ENCODE data around the gene NDRG3.

The NDRG3 gene

DNA sequence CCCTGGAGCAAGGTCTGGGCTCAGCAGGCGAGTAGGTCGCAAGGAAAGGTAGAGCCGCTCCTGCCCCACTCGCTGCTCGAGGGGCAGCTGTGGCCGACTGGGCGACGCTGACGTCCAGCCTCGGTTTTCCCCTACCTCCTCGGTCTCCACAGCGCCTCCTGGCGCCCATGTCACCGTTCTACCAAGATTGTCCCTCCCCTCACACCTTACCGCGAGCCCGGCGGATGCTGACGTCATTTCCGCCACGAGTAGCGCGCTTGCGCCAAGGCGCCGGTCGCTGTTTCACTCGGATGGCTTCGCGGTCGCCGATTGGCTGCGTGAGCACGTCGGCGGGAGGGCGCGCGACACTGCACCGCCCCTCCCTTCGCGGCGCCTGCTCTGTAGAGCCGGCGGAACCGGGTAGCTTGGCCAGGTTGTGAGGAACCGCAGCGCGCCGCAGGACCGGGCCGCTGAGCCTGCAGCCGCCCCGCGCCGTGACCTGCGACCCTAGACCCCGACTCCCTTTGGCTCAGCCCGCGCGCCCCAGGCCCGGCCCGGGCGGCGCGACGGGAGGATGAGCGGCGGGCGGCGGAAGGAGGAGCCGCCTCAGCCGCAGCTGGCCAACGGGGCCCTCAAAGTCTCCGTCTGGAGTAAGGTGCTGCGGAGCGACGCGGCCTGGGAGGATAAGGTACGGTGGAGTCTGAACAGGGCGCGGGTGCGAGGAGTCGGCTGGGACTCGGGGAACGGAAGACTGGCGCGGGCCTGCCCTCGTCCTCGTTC is 140.3 kb downstream of the NDRG3 start, which contains the start of gene RAB5IF:
Gene RAB5IF, plus strand, starts transcription at position 381 of the 759 bp plus-strand sequence. Its CDS starts 173 bp downstream, at position 554.
- DNase-seq, result peak; percentile 90

GRCh38 chr20:36604952-36605398 is 140.9 kb downstream of the NDRG3 start:
- DNase-seq, result no peak
